ENCODE measurements around the gene PHB1.

Gene PHB1

GRCh38 chr17:49440581-49440980, 25.9 kb upstream of the PHB1 start:
- Histone ChIP-seq H3K4ac (ENCODE audit: low read length) (no peak overlapping the region), H3K36me3 (replicated peaks in 1 of 2; ENCODE audit: control insufficient read depth in 2 of 2, insufficient read depth in 2 of 2, low read length in 2 of 2) (no peaks in the 10 kb centered on the region), H2AFZ (ENCODE audit: low read length) (no peak overlapping the region), H4K91ac (ENCODE audit: low read depth, low read length, poor library complexity) (no peak overlapping the region), H3K4me2 (ENCODE audit: insufficient read depth, low read length, poor library complexity, severe bottlenecking) (no peak overlapping the region), H3K4me1 (ENCODE audit: control insufficient read depth in 2 of 2, insufficient read depth in 1 of 2, low read depth in 1 of 2, low read length in 2 of 2) (peaks cover 16 to 32% of the 10 kb centered on the region in 2 donors), H3K79me1 (ENCODE audit: low read depth, low read length) (no peaks in the 10 kb centered on the region), H3K18ac (ENCODE audit: low read length) (peak overlapping the region; percentile 73), H3K14ac (ENCODE audit: low read length) (no peak overlapping the region), H2BK5ac (ENCODE audit: low read length) (peak overlapping the region; percentile 30), H3K27ac (replicated peaks; ENCODE audit: low read length) (no peak overlapping the region), H3K9me3 (replicated peaks in 1 of 2; ENCODE audit: control insufficient read depth in 2 of 2, insufficient read depth in 1 of 2, low read depth in 1 of 2, low read length in 2 of 2) (peaks cover 0 to 5% of the 10 kb centered on the region in 2 donors), H2BK120ac (ENCODE audit: low read depth, low read length) (no peak overlapping the region), H3K23ac (ENCODE audit: low read depth, low read length, poor library complexity) (peak overlapping the region; percentile 14), H2BK15ac (ENCODE audit: low read length) (no peak overlapping the region), H3K9ac (ENCODE audit: low read depth, low read length, poor library complexity) (no peak overlapping the region), H4K8ac (ENCODE audit: low read depth, low read length) (no peak overlapping the region), H3K4me3 (ENCODE audit: low read length in 2 of 2) (no peak overlapping the region), H3K27me3 (ENCODE audit: control insufficient read depth in 3 of 3, insufficient read depth in 3 of 3, low read depth in 1 of 3, low read length in 3 of 3) (peaks cover 0 to 85% (median 0%) of the 10 kb centered on the region in 3 experiments), H2BK12ac (ENCODE audit: low read length) (no peak overlapping the region), H2AK5ac (ENCODE audit: low read depth, low read length) (peak overlapping the region; percentile 99)
- no CpG with 5 or more reads among the region's 1 CpG for WGBS, 2 donors (ENCODE audit: extremely low coverage in 2 of 2, insufficient read length in 2 of 2, insufficient replicate concordance in 1 of 2)
- no peak for DNase-seq (ENCODE audit: low spot score)

GRCh38 chr17:49439673-49440571, 25.2 kb upstream of the PHB1 start:
- Histone ChIP-seq H2BK5ac (ENCODE audit: low read length) (peak overlapping the region; percentile 30), H3K23ac (ENCODE audit: low read depth, low read length, poor library complexity) (peak overlapping the region; percentile 70), H3K4me1 (ENCODE audit: control insufficient read depth in 2 of 2, insufficient read depth in 1 of 2, low read depth in 1 of 2, low read length in 2 of 2) (peaks cover 16 to 37% of the 10 kb centered on the region in 2 donors), H4K91ac (ENCODE audit: low read depth, low read length, poor library complexity) (no peak overlapping the region), H3K9me3 (replicated peaks in 1 of 2; ENCODE audit: control insufficient read depth in 2 of 2, insufficient read depth in 1 of 2, low read depth in 1 of 2, low read length in 2 of 2) (peaks cover 0 to 5% of the 10 kb centered on the region in 2 donors), H3K14ac (ENCODE audit: low read length) (no peak overlapping the region), H3K18ac (ENCODE audit: low read length) (peak overlapping the region; percentile 96), H3K4me2 (ENCODE audit: insufficient read depth, low read length, poor library complexity, severe bottlenecking) (no peak overlapping the region), H3K27me3 (ENCODE audit: control insufficient read depth in 3 of 3, insufficient read depth in 3 of 3, low read depth in 1 of 3, low read length in 3 of 3) (peaks cover 0 to 85% (median 0%) of the 10 kb centered on the region in 3 experiments), H2BK15ac (ENCODE audit: low read length) (peak overlapping the region; percentile 32), H3K9ac (ENCODE audit: low read depth, low read length, poor library complexity) (peak overlapping the region; percentile 10), H3K27ac (replicated peaks; ENCODE audit: low read length) (peak overlapping the region; percentile 88), H3K4ac (ENCODE audit: low read length) (peak overlapping the region; percentile 2), H2AFZ (ENCODE audit: low read length) (no peak overlapping the region), H2BK120ac (ENCODE audit: low read depth, low read length) (no peak overlapping the region), H3K79me1 (ENCODE audit: low read depth, low read length) (no peaks in the 10 kb centered on the region), H4K8ac (ENCODE audit: low read depth, low read length) (no peak overlapping the region), H2AK5ac (ENCODE audit: low read depth, low read length) (peak overlapping the region; percentile 99), H3K4me3 (ENCODE audit: low read length in 2 of 2) (no peak overlapping the region), H3K36me3 (replicated peaks in 1 of 2; ENCODE audit: control insufficient read depth in 2 of 2, insufficient read depth in 2 of 2, low read length in 2 of 2) (no peaks in the 10 kb centered on the region), H2BK12ac (ENCODE audit: low read length) (peak overlapping the region; percentile 87)
- DNase-seq (ENCODE audit: low spot score): no peak
- WGBS, 2 donors (ENCODE audit: extremely low coverage in 2 of 2, insufficient read length in 2 of 2, insufficient replicate concordance in 1 of 2): no CpG with 5 or more reads among the region's 9 CpGs

- Histone ChIP-seq H4K8ac (ENCODE audit: low read depth, low read length) (peak overlapping the region; percentile 73), H3K4me2 (ENCODE audit: insufficient read depth, low read length, poor library complexity, severe bottlenecking) (peak overlapping the region; percentile 47), H3K9ac (ENCODE audit: low read depth, low read length, poor library complexity) (peak overlapping the region; percentile 24), H3K79me1 (ENCODE audit: low read depth, low read length) (no peaks in the 10 kb centered on the region), H3K4ac (ENCODE audit: low read length) (no peak overlapping the region), H3K14ac (ENCODE audit: low read length) (no peak overlapping the region), H2AK5ac (ENCODE audit: low read depth, low read length) (peak overlapping the region; percentile 99), H2BK12ac (ENCODE audit: low read length) (peak overlapping the region; percentile 87), H2AFZ (ENCODE audit: low read length) (peak overlapping the region; percentile 74), H3K36me3 (replicated peaks in 1 of 2; ENCODE audit: control insufficient read depth in 2 of 2, insufficient read depth in 2 of 2, low read length in 2 of 2) (no peaks in the 10 kb centered on the region), H3K27me3 (ENCODE audit: control insufficient read depth in 3 of 3, insufficient read depth in 3 of 3, low read depth in 1 of 3, low read length in 3 of 3) (peaks cover 0 to 85% (median 0%) of the 10 kb centered on the region in 3 experiments), H2BK120ac (ENCODE audit: low read depth, low read length) (peak overlapping the region; percentile 53), H4K91ac (ENCODE audit: low read depth, low read length, poor library complexity) (peak overlapping the region; percentile 88), H3K27ac (replicated peaks; ENCODE audit: low read length) (peak overlapping the region; percentile 88), H3K4me3 (ENCODE audit: low read length in 2 of 2) (no peak overlapping the region), H3K9me3 (replicated peaks in 1 of 2; ENCODE audit: control insufficient read depth in 2 of 2, insufficient read depth in 1 of 2, low read depth in 1 of 2, low read length in 2 of 2) (peaks cover 0 to 5% of the 10 kb centered on the region in 2 donors), H2BK5ac (ENCODE audit: low read length) (peak overlapping the region; percentile 30), H2BK15ac (ENCODE audit: low read length) (peak overlapping the region; percentile 32), H3K18ac (ENCODE audit: low read length) (peak overlapping the region; percentile 96), H3K23ac (ENCODE audit: low read depth, low read length, poor library complexity) (no peak overlapping the region), H3K4me1 (ENCODE audit: control insufficient read depth in 2 of 2, insufficient read depth in 1 of 2, low read depth in 1 of 2, low read length in 2 of 2) (peaks cover 16 to 41% of the 10 kb centered on the region in 2 donors)
- WGBS, 2 donors (ENCODE audit: extremely low coverage in 2 of 2, insufficient read length in 2 of 2, insufficient replicate concordance in 1 of 2): no CpG with 5 or more reads among the region's 3 CpGs
- DNase-seq (ENCODE audit: low spot score): no peak
Observed at GRCh38 chr17:49439305-49439672, 24.6 kb upstream of the PHB1 start.

All from neuronal stem cell (in vitro differentiated cells).